ENCODE results near the gene TSPOAP1.

Gene TSPOAP1

GRCh38 chr17:58277107-58277801, 51.3 kb downstream of the TSPOAP1 start:
- DNase-seq (ENCODE audit: low read depth in 2 of 2), result no peak

- DNase-seq (ENCODE audit: low read depth in 2 of 2), result no peak
Measured at GRCh38 chr17:58276423-58276822, 52.2 kb downstream of the TSPOAP1 start.

GRCh38 chr17:58275417-58275816, 53.2 kb downstream of the TSPOAP1 start:
- DNase-seq (ENCODE audit: low read depth in 2 of 2), result no peak

- no peak for DNase-seq (ENCODE audit: low read depth in 2 of 2)
Measured at GRCh38 chr17:58273453-58274104, 55.0 kb downstream of the TSPOAP1 start.

- DNase-seq (ENCODE audit: low read depth in 2 of 2), result no peak
Measured at GRCh38 chr17:58272367-58273280, 56.0 kb downstream of the TSPOAP1 start.

DNA sequence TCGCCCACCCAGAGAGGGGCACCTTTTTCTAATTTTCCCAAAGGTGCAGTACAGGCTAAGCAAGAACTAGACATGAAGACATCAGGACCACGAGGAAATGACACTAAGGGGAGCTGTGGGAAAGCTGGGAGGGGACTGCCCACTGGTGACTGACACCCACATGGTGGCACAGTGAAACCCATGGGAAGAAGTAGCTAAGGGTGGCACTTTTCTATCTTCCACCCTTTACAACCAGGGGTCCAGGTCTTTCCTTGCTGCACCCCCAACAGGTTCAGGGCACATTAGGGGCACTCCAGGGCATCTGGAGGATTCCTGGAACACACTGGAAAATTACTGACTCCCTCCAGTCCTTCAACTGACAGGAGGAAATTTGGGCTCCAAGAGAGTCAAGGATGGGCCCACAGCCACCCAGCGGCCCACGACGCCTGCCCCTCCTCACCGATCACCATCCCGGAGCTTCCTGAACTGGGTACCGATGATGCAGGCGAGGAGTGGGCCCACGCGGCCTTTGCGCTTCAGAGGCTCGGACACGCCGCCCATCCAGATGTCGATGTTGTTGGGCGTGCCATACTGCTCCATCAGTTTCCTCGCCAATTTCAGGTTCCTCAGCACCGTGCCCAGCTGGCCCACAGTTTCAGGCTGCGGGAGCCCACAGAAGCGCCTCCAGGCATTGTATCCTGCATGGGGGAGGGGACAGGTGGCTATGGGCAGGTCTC, 57.2 kb downstream of the TSPOAP1 start:
- no peak for DNase-seq (ENCODE audit: low read depth in 2 of 2)

DNA sequence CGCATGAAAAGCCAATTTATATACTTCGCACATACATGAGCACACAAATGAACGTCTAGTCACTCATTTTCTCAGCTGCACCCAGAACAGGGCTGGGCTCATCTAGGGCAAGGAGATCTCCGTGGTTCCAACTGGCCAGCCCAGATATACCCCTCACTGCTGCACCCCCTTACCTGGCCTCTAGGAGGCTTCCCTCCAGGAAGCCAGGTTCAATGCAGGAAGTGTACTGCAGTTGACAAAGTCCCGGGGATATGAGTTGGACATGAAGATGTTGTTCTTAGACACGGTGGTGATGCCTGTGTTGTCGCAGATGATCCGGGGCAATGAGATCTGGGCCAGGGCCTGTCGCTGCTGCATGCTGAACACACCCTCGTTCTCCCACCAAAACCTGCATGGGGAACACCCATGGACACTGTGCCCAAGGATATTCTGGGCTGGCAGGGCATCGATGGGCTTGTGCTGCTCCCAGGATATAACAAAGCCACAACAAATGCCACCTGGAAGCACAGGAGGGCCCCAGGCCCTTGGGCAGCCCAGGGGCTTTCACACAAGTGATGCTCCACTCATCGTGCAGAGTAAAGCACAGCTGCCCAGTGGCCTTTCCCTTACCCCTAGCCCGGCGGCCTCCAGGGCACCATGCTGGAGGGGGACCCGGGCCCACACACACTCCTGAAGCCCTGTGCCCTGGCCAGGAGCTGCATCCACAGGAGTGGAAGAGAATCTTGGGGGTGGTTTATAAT, 57.9 kb downstream of the TSPOAP1 start:
- DNase-seq (ENCODE audit: low read depth in 2 of 2), result no peak

GRCh38 chr17:58269557-58270291, 58.9 kb downstream of the TSPOAP1 start:
- no peak for DNase-seq (ENCODE audit: low read depth in 2 of 2)

GRCh38 chr17:58268774-58269556, 59.6 kb downstream of the TSPOAP1 start:
- no peak for DNase-seq (ENCODE audit: low read depth in 2 of 2)

GRCh38 chr17:58268326-58268725, 60.3 kb downstream of the TSPOAP1 start:
- no peak for DNase-seq (ENCODE audit: low read depth in 2 of 2)

DNA sequence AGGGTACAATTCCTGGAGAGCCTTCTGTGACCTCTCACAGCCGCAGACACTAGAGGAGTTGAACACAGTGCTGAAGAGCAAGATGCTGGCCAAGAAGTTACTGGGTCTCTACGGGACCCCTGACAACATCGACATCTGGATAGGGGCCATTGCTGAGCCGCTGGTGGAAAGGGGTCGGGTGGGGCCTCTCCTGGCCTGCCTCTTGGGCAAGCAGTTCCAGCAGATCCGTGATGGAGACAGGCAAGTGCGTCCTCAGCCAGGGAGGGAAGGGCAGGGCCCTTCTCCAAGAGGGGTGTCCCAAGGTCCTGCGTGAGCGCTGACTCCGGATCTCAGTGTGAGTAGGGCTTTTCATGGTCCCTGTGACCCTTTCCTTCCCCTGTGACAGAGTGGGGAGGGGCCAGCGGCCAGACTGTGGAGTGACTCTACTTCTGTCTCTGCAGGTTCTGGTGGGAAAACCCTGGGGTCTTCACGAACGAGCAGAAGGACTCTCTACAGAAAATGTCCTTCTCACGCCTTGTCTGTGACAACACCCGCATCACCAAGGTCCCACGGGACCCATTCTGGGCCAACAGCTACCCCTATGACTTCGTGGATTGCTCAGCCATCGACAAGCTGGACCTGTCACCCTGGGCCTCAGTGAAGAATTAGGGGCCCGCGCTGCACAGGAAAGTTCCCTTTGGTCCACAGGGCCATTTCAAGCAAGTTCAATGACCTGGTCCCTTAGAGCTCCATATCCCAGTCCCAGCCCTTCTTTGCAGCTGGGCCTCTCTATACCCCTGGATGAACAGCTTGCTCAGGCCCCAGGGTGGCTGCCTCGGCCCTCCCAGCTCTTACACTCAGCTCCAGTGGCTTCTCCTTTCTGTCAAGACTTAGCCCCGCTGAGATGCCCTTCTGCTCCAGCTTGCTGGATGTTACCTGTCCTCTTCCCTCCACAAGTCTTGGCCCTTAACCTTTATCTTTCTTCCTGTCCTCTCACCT, 61.0 kb downstream of the TSPOAP1 start:
- no peak for DNase-seq (ENCODE audit: low read depth in 2 of 2)

GRCh38 chr17:58265902-58266875, 62.4 kb downstream of the TSPOAP1 start:
- no peak for DNase-seq (ENCODE audit: low read depth in 2 of 2)

GRCh38 chr17:58265271-58265670, 63.3 kb downstream of the TSPOAP1 start:
- DNase-seq (ENCODE audit: low read depth in 2 of 2), result no peak

- no peak for DNase-seq (ENCODE audit: low read depth in 2 of 2)
Measured at GRCh38 chr17:58264407-58265103, 64.0 kb downstream of the TSPOAP1 start.

DNA sequence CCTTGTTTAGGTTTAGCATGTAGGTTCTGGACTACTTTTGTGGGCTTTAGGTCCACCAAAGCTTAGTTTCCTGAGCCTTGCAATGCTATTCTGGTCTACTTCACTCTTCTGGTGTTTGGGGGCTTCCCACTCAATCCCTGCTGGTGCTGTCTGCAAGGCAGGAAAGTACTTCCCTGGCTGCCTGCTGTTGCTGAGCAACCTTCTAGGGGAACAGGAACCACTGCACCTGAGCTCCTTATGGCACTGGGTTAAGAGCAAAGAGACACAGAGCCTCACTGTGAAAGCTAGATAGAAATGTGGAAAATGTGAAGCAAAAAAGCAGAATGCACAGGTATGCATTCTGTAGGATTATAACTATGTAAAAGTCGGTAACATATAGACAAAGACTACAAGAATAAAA, 64.8 kb downstream of the TSPOAP1 start:
- no peak for DNase-seq (ENCODE audit: low read depth in 2 of 2)

DNA sequence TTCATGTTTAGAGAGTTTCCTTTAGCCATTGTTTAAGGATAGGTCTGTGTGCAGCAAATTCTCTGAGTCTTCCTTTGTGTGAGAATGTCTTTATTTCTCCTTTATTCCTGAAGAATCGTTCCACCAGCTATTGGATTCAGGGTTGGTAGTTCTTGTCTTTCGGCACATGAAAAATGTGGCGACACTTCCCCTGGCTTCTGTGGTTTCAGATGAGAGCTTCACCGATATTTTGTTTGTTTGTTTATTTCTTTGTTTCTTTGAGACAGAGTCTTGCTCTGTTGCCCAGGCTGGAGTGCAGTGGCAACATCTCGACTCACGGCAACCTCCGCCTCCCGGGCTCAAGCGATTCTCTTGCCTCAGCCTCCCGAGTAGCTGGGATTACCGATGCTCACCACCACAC, 66.4 kb downstream of the TSPOAP1 start:
- no peak for DNase-seq (ENCODE audit: low read depth in 2 of 2)

DNA sequence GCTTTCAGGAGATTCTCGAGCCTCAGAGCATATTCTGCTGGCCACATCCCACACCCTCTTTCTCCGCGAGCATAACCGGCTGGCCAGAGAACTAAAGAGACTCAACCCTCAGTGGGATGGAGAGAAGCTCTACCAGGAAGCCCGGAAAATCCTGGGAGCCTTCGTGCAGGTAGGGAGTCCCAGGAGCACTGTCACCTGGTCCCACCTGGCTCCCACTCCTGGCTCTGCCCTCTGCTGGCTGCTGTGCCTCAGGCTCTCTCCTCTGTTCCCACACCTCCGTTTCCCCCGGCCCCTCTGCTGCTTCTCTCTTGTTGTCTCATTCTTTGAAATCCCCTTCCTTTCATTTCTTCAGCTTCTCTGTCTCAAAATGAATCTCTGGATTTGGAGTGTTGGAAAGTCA, 73.8 kb downstream of the TSPOAP1 start:
- DNase-seq (ENCODE audit: low read depth in 2 of 2), result no peak
